CD4-positive, alpha-beta T cell treated with Interleukin-6 at 100 ng/mL for 8 hours (primary cell): ENCODE data around the gene KRT6B.
"Not testable (repeated sequence)": the region's sequence is repeated elsewhere in the genome, so short reads cannot be mapped to it uniquely, and the experiment has no call there.

Experiments
- DNase-seq: peaks from one replicate; pipeline ENCODE4 v3.0.0-alpha.2; 2020; ENCODE audit warnings: mixed read lengths, low spot score

KRT6B gene

DNA sequence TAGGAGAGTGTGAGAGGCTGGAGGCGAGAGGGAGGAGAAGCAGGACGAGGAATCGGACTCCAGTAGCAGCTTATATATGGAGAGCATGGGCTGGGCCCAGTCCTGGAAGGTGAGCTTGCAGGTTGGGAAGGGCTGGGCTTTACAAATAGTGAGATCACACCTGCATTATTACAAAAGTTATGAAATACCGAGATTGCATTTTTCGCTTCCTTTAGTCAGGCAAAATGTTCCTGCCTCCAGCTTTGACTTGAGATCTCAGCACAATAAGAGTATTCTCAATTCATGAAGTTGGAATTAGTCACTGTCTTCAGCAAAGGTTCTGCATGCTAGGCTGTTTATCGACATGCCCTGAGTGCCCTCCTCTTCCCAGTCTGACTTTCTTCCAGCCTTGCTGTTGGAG lies at the start of gene KRT6B:
TSS of gene KRT6B (minus strand) at position 46 of the 400 bp plus-strand sequence. CDS start 68 bp downstream, outside the sequence.
- DNase-seq, result no peak

DNA sequence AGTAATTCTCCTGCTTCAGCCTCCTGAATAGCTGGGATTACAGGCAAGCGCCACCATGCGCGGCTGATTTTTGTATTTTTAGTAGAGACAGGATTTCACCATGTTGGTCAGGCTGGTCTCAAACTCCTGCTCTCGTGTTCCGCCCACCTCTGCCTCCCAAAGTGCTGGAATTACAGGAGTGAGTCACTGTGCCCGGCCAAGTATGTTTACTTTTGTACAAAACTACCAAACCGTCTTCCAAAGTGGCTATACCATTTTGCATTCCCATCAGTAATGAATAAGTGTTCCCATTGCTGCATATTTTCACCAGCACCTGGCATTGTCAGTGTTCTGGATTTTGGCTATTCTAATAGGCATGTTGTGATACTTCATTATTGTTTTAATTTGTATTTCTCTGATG lies 49.5 kb upstream of the KRT6B start:
- no peak for DNase-seq

DNA sequence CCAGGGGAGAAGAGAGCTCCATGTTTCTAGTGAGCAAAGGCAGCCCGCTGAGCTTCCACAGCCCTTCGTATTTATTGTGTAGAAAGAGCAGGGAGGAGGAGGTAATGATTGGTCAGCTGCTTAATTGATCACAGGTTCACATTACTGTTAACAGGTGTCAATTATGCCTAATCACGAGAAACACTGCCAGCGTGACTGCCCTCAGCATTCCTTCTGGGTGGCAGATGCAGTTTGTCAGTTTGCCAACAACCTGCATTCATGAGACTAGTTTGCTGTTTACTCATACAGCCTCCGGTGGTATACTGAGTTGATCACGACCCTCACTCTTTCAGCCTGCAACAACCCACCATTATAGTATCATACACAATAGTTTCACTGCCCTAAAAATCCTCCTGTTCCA lies 48.6 kb upstream of the KRT6B start:
- DNase-seq, result not testable (repeated sequence)

DNA sequence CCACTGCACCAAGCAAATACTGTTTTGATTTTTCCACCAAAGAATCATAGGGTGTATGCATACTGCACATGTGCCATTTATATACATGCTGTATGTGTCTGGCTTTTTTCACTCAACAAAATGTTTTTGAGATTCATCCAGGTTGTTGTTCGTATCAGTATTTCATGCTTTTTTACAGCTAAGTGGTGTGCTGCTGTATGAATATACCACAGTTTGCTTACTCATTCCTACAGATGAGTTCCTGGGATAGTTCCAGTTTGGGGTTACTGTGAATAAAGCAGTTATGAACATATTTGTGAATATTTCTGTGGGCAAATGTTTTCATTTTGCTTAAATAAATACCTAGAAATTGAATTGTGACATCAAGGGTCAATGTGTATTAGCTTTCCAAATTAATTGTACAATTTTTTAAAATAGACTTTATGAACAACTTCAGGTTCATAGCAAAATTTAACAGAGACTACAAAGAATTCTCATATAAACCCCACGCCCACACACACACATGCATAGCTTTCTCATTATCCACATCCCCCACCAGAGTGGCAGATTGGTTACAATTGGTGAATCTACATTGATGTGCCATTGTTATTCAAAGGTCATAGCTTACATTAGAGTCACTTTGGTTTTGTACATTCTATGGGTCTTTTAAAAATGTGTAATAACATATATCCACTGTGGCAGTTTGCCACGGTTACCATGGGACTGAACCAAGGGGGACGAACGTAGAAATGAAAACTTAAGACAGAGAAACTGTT lies 48.0 kb upstream of the KRT6B start:
- DNase-seq, result no peak

DNA sequence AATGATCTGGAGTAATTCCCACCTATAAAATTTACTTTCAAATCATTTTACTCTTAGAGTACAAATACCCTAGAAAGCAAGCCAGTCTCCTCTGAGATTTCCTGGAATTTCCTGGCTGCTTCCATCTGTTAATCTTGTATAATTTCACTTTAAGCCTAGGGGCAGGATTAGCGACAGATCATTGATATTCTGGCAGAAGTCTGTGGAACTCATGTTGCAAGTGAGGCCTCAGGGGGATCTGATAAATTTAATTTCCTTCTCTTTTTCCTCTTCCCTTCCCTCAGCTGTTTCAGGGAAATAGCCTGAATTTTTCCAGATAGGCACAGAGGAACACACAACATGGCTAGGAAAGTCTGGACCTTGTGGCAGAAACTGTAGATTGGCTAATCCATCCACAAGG lies 47.0 kb upstream of the KRT6B start:
- DNase-seq, result no peak

DNA sequence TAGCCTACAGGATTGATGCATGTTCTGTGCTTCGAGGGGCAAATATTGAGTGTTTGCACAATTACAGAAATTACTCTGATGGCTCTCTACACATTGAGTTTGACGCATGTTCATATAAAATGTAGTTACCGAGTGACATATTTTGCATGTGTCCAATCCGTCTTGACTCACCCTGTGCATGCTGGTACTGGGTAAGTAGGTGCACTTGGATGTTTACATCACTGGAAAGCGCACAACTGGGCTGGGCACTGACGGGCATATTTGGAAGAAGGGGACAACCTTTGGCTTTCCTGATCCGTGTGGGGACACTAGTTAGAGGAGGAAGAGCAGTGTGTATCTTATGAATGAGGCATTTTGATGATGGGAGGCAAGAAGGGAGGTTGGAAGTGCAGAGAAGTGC lies 46.0 kb upstream of the KRT6B start:
- no peak for DNase-seq

DNA sequence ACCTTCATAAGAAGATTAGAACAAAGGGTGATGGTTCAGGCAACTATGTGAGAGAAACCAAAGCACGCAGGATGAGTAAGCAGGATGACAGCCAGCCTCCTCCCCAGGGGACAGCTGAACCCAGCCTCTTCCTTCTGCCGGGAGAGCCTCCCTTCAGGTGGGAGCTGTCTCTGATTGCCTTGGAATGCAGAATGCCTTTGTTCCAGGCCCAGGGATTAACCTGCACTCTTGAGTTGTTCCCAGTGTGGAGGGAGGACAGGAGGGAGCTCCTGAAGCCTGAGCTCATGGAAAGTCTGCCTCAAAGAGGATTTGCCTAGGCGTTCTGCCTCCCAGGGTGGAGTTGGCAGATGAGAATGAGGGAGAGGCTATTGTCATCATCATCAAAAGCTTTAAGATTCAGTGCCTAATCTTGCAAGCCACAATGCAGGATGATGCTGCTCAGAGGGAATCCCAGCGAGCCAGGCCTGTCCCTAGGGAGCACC lies 44.7 kb upstream of the KRT6B start:
- no peak for DNase-seq

DNA sequence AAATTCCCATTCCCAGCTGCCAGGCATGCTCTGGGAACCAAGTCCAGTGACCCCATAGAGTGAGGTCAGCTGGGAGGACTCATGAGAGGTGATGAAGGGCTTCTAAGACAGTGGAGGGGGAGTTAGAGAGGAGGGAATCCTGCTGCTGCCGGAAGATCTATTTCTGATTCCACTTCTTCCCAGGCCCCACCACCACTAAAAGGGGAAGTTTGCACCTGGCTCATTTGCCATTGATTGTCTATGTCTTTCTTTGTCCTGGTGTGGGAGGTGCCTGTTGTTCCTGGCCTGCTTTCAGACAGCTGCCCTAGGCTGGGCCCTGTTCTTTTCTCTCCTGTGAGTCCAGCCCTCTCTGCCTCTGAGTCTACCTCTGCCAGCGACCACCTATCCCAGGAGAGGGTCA lies 44.1 kb upstream of the KRT6B start:
- no peak for DNase-seq

DNA sequence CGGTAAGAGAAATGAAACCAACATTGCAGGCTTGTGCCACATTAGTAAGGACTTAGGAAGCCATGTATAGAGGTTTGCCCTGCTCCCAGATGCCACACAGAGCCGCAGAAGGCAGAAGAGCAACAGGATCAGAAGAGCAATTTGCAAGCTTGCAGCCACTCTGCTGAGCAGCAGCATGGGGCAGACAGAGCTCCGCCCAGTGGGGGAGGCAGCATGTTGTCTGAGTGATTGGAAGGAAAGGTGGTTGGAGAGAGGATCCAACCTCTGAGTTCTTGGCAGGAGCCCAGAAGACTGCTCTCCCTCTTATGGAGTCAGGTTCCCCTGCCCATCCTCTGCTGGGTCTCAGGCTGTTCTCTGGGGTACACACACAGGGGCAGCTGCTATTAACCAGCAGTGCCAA lies 43.4 kb upstream of the KRT6B start:
- DNase-seq, result no peak

DNA sequence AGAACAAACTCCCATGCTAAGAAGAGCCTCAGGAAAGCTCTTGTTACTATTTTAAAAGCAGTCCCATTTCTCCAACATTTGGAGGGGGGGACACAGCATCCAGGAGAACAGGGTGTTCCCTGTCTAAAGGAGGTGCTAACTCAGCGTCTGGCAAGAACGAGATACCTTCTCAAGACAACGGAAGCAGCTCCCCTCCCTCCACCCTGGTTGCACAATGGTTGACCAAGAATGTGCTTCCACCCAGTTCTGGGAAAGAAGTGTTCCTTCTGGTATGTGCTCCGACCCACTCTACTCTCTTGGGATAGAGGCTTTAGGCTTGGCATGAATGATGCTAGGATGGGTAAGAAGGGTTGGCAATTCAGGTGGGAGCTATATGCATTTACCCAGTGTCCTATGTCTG lies 42.6 kb upstream of the KRT6B start:
- no peak for DNase-seq

DNA sequence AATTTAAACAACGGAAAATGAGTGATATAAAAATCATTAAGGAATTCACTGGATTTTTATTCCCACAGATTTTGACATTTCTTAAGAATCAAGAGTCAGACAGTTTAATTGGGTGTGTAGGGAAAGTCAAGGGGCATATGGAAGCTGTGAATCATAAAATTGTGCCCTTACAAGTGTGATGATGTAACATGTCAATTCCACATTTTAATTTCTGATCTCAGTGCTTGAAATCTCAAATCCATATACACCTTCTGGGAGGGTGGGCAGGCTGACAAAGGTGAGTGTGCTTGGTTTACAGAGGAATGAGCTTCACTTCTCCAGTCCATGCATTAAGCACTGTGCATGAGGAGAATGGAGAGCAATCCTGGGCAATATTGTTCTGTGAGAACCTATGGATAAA lies 42.2 kb upstream of the KRT6B start:
- no peak for DNase-seq

DNA sequence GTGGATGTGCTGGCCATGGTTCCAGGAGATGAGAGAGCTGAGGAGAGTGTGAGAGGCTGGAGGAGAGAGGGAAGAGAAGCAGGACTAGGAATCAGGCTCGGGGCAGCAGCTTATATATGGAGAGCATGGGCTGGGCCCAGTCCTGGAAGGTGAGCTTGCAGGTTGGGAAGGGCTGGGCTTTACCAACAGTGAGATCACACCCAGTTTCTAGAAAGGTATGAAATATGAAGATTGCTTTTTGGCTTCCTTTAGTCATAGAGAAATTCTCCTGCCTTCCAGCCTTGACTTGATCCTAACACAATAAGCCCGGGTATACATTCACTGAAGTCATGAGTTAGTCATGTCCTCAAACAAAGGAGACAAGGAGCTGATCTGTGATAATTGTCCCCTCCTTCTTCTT lies 41.2 kb upstream of the KRT6B start, which contains the start of gene KRT6A:
TSS of gene KRT6A (minus strand) at position 86 of the 400 bp plus-strand sequence. CDS start at position 17, 69 bp downstream.
- no peak for DNase-seq

DNA sequence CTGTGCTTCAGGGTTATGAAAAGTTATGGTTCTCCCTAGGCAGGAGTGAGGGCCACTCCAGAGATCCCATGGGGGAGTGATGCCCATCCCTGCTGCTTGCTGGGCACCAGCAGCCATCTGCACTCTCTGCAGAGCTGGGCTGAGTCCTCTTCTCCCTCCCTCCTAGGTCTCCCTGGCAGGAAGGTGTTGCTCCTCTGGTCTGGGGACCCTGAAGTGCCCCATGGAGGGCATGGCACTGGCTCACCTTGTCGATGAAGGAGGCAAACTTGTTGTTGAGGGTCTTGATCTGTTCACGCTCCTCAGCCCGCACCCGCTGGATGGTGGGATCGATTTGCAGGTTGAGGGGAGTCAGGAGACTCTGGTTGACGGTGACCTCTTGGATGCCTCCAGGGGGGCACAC lies 40.5 kb upstream of the KRT6B start:
- DNase-seq, result not testable (repeated sequence)

DNA sequence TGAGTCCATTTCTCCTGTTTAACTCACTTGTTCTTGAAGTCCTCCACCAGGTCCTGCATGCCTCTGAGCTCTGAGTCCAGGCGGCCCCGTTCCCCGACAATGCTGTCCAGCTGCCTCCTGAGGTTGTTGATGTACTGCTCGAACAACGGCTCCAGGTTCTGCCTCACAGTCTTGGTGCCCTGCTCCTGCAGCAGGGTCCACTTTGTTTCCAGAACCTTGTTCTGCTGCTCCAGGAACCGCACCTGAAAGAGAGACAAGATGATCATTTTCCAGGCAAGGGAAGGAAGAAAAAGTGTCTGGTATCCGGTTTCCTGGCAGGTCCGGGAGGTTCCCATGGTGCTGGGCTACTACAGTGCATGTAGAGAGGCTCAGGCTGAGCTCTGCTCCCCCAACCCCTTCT lies 39.5 kb upstream of the KRT6B start:
- not testable (repeated sequence) for DNase-seq

DNA sequence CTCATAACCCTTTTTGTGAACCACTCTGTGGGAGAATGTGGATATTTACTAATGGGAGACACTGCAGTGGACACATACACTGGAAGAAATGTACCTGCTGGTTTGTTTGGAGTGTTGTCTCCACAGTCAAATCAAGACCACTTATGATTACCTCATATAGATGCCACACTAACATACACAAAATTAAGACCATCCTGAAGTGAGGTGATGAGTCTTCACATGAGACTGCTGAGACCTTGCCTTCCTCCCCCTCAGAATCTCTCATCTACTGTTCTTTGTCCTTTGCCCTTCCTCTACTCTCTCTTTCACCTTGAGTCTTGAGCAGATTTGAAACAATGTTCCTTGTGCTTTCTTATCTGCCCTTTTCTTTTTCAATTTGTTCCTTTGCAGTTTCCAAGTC lies 36.8 kb upstream of the KRT6B start:
- DNase-seq, result no peak

DNA sequence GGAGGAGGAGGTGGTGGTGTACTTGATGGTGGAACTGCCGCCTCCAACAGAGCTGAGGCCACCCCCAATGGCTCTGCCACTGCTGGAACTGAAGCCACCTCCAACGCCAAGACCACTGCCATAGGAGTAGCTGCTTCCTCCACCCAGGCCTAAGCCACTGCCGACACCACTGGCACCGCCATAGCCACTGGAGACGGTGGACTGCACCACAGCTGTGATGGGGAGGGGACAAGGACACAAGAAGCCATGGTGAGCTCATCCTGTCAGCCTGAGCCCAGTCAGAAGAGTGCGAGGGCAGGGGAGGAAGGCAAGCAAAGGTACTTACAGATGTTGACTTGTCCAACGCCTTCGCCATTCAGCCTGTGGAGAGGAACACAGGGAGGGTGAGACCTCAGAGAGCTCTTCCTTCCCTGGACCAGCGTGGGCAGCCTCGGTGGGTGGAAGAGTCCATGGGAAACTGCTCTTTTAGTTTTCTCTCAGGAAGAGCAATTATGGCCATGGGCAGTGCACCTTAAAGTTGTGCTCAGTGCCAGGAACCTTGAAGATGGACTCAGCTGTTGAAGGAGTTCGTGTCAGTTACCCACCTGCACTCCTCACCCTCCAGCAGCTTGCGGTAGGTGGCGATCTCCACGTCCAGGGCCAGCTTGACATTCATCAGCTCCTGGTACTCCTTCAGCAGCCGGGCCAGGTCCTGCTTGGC lies 35.9 kb upstream of the KRT6B start:
- DNase-seq, result not testable (repeated sequence)

DNA sequence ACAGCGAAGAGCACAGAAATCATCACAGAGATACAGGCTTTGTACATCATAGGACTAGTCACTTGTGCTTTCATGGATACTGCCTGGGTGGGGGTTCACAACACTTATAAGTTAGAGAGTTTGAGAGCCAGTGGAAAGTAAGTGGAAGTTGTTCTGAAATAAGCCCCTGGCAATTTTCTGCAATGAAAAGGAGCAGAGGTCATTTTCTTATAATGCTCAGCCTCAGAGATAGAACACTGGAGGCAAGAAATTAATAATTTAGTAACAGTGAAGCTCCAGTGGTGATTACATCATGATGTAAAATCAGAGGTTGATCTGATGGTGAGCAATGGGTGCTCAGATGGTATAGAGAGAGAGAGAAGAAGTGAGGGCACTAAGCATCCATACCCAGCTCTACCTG lies 35.3 kb upstream of the KRT6B start:
- no peak for DNase-seq

DNA sequence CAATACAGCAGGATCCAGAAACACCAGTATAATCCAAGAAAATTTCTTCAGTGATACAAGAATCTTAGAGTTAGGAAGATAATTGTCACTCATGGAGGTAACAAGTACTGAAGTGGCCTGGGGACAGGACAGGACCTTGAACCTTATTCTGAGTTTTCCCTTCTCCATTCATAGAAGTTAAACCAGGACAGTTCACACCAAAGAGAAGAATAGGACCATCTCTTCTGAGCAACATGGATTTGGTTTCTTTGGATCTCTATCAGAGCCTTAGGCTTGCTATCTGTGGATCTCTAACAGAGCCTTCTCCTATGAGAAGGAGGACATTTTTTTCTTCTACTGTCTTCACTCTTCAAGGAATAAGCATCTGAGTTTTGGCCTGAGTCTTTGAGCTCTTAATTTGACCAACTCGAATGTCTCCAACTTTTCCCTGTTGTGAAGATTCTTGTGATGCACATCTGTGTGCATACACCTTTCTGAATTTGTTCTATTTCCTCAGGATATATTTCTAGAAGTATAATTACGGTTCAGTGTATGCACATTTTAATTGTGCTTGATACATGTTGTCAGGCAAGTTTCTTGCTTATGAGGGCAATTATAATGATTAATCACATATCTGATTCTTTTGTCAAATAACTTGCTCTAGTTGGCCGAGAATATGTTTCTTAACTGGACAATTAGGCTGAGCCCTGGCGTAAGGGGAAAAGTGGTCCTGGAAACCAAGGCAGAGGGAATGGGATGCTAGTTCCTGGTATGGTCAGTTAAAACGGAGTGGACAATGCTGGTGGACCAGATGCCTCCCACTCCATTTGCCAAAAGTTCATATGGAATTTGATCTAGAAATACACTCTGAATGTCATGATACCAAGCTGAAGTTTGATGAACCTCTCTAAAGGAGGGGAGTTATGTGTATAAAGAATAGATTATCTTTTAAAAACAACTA lies 34.5 kb upstream of the KRT6B start:
- no peak for DNase-seq

DNA sequence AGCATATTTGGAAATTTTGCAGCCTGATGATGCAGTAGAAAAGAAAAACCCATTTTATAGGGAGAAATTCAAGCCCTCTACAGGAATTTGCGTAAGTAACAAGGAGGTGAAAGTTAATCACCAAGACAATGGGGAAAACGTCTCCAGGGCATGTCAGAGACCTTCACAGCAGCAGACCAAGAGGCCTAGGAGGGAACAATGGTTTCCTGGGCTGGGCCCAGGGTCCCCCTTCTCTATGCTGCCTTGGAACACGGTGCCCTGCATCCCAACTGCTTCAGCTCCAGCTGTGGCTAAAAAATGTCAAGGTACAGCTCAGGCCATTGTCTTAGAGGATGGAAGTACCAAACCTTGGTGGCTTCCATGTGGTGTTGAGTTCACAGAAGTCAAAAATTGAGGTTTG lies 28.1 kb upstream of the KRT6B start:
- no peak for DNase-seq

DNA sequence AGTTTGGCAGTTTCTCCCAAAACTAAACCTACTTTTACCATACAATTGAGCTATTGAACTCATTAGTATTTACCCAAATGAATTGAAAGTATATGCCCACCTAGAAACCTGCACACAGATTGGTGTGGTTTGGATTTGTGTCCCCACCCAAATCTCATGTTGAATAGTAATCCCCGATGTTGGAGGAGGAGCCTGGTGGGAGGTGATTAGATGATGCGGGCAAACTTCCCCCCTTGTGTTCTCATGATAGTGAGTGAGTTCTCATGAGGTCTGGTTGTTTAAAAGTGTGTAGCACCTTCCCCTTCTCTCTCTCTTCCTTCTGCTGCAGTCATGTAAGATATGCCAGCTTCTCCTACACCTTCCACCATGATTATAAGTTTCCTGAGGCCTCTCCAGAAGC lies 25.7 kb upstream of the KRT6B start:
- DNase-seq, result no peak

DNA sequence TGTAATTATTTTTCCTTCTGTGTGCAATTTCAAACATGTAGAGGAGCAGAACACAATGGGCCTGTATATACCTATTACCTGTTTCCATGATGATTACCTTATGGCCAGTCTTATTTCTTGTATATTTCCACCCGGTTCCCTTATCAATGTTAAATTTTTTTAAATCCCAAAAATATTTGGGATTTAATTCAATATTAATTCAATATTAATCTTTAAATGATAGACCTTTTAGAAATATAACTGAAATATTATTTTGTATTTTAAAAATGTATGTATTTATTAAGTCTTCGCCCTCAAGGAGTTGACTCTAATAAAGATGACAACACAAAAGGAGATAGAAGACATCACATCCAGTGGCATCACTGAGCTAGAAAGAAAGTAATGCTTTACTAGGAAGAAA lies 22.3 kb upstream of the KRT6B start:
- no peak for DNase-seq

DNA sequence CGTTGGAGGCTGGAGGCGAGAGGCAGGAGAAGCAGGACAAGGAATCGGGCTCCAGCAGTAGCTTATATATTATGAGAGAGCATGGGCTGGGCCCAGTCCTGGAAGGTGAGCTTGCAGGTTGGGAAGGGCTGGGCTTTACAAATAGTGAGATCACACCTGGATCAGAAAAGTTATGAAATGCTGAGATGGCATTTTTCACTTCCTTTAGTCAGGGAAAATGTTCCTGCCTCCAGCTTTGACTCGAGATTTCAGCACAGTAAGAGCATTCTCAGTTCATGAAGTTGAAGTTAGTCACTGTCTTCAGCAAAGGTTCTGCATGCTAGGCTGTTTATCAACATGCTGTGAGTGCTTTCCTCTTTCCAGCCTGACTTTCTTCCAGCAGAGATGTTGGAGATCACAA lies 21.8 kb upstream of the KRT6B start, which contains the start of gene KRT6C:
TSS of gene KRT6C (minus strand) at position 38 of the 400 bp plus-strand sequence. CDS start 68 bp downstream, outside the sequence.
- DNase-seq, result no peak
